H1 (cell line): ENCODE data around the gene HSF5. TPM values are rescaled to one million over a fixed set of nuclear protein-coding genes. Genes with fewer than 3 reads are reported as not detected.
"Not testable (repeated sequence)": the region's sequence is repeated elsewhere in the genome, so short reads cannot be mapped to it uniquely, and the experiment has no call there.

Experiments used
- CTCF ChIA-PET: fragments of 300-600 bp; sonication (Branson Sonifier 250); formaldehyde crosslinking; loops from one replicate; lab custom pipeline; 2021; ENCODE audit not compliant: partially characterized antibody; lab: Charles Lee
- POLR2A ChIA-PET: fragments of 300-600 bp; sonication (Branson Sonifier 250); formaldehyde crosslinking; loops from one replicate; lab custom pipeline; 2021; ENCODE audit warnings: inconsistent platforms; ENCODE audit not compliant: partially characterized antibody; lab: Charles Lee
- DNase-seq, 2 experiments: peaks; one replicate each; pipeline versions ENCODE4 v3.0.0 to v3.0.0-alpha.2; 2010 to 2022; ENCODE audit warnings: low spot score in 2 of 2, low read depth in 1 of 2, mixed read lengths in 1 of 2
- FAIRE-seq: peaks from 2 replicates; lab custom pipeline; 2011; peaks lifted over from hg19 to GRCh38; lab: Jason Lieb, UNC
- H2AFZ ChIP-seq: 2 replicates; pipeline ENCODE4 v1.8.1; 2012; ENCODE audit warnings: low read length, inconsistent platforms
- H2AK5ac ChIP-seq: 2 replicates; pipeline ENCODE4 v1.6.1; 2013; ENCODE audit warnings: low read depth, low read length
- H2BK120ac ChIP-seq: replicated peaks from 2 replicates; pipeline ENCODE3; 2013; ENCODE audit warnings: low read depth, low read length, inconsistent platforms
- H2BK12ac ChIP-seq: 2 replicates; pipeline ENCODE4 v1.6.1; 2013; ENCODE audit warnings: low read depth, low read length
- H2BK15ac ChIP-seq: 2 replicates; pipeline ENCODE4 v1.6.1; 2013; ENCODE audit warnings: low read length
- H2BK20ac ChIP-seq: 2 replicates; pipeline ENCODE4 v1.6.1; 2013; ENCODE audit warnings: low read length
- H2BK5ac ChIP-seq: 2 replicates; pipeline ENCODE4 v1.6.1; 2013; ENCODE audit warnings: low read depth, low read length
- H3K14ac ChIP-seq: 2 replicates; pipeline ENCODE4 v1.6.1; 2013; ENCODE audit warnings: inconsistent platforms; ENCODE audit not compliant: insufficient read length
- H3K18ac ChIP-seq: 2 replicates; pipeline ENCODE4 v1.6.1; 2013; ENCODE audit warnings: low read length; ENCODE audit errors: extremely low read depth
- H3K23ac ChIP-seq: 2 replicates; pipeline ENCODE4 v1.6.1; 2013; ENCODE audit warnings: inconsistent platforms; ENCODE audit not compliant: insufficient read length
- H3K23me2 ChIP-seq: 2 replicates; pipeline ENCODE4 v1.6.1; 2013; ENCODE audit warnings: low read depth, low read length
- H3K27ac ChIP-seq: 2 replicates; pipeline ENCODE4 v1.6.1; 2011; ENCODE audit warnings: low read depth, low read length, inconsistent platforms
- H3K27me3 ChIP-seq, 4 experiments: replicated peaks in 1 of 4; 1 replicate in 1 of 4; 2 replicates in 3 of 4; pipeline versions ENCODE4 v1.6.1 to v1.8.1; 2011 to 2013; ENCODE audit warnings: low read length in 3 of 4, mild to moderate bottlenecking in 3 of 4, inconsistent platforms in 2 of 4, mixed read lengths in 2 of 4, moderate library complexity in 1 of 4; ENCODE audit not compliant: control insufficient read depth in 3 of 4, insufficient read depth in 3 of 4; ENCODE audit errors: extremely low read depth in 1 of 4
- H3K36me3 ChIP-seq, 4 experiments: 2 replicates each; pipeline versions ENCODE4 v1.6.1 to v1.8.1; 2011 to 2013; ENCODE audit warnings: mild to moderate bottlenecking in 4 of 4, low read length in 3 of 4, moderate library complexity in 2 of 4, control low read depth in 1 of 4, inconsistent platforms in 1 of 4; ENCODE audit not compliant: insufficient read depth in 4 of 4, control insufficient read depth in 2 of 4
- H3K4ac ChIP-seq: replicated peaks from 2 replicates; pipeline ENCODE3; 2013; ENCODE audit warnings: low read length, low read depth, mixed read lengths, inconsistent platforms; ENCODE audit not compliant: insufficient read length
- H3K4me1 ChIP-seq, 4 experiments: replicated peaks in 1 of 4; 1 replicate in 1 of 4; 2 replicates in 3 of 4; pipeline versions ENCODE4 v1.6.1 to v1.8.1; 2011 to 2013; ENCODE audit warnings: low read length in 3 of 4, inconsistent platforms in 2 of 4, mixed read lengths in 1 of 4; ENCODE audit not compliant: insufficient read depth in 4 of 4, control insufficient read depth in 3 of 4
- H3K4me2 ChIP-seq, 2 experiments: 2 replicates each; pipeline versions ENCODE4 v1.6.1 to v1.8.1; 2011 to 2013; ENCODE audit warnings: low read depth in 2 of 2, low read length in 2 of 2, control low read depth in 1 of 2, inconsistent platforms in 1 of 2, mild to moderate bottlenecking in 1 of 2; ENCODE audit not compliant: insufficient read depth in 1 of 2
- H3K4me3 ChIP-seq, 4 experiments: fragments of 200-600, 300-600 bp in 1 of 4; sonication (generic), shearing (Covaris generic), sonication (Bioruptor Twin) in 1 of 4; 2 replicates each; pipeline versions ENCODE4 v1.5.1 to v1.8.1; 2011 to 2016; ENCODE audit warnings: low read length in 4 of 4, low read depth in 3 of 4, control low read depth in 2 of 4, inconsistent platforms in 2 of 4, mild to moderate bottlenecking in 2 of 4, mixed read lengths in 1 of 4, moderate library complexity in 1 of 4; ENCODE audit not compliant: insufficient read depth in 2 of 4; ENCODE audit errors: extremely low read depth in 1 of 4
- H3K56ac ChIP-seq: replicated peaks from 2 replicates; pipeline ENCODE3; 2013; ENCODE audit warnings: low read depth, mild to moderate bottlenecking, mixed read lengths, low read length, inconsistent platforms; ENCODE audit not compliant: insufficient read length
- H3K79me1 ChIP-seq: 2 replicates; pipeline ENCODE4 v1.6.1; 2013; ENCODE audit warnings: low read depth, low read length, control low read depth
- H3K79me2 ChIP-seq, 2 experiments: 2 replicates each; pipeline versions ENCODE4 v1.6.1 to v1.8.1; 2012 to 2013; ENCODE audit warnings: low read length in 2 of 2, mild to moderate bottlenecking in 2 of 2, inconsistent platforms in 1 of 2; ENCODE audit not compliant: insufficient read depth in 2 of 2, control insufficient read depth in 1 of 2
- H3K9ac ChIP-seq, 4 experiments: replicated peaks in 1 of 4; 1 replicate in 1 of 4; 2 replicates in 3 of 4; pipeline versions ENCODE4 v1.6.1 to v1.8.1; 2011 to 2013; ENCODE audit warnings: low read depth in 3 of 4, low read length in 3 of 4, control low read depth in 2 of 4, mild to moderate bottlenecking in 2 of 4, moderate library complexity in 2 of 4, inconsistent platforms in 1 of 4; ENCODE audit errors: extremely low read depth in 1 of 4
- H3K9me3 ChIP-seq, 2 experiments: 2 replicates each; pipeline versions ENCODE4 v1.6.1 to v1.8.1; 2012 to 2013; ENCODE audit warnings: mild to moderate bottlenecking in 2 of 2, moderate library complexity in 2 of 2, control low read depth in 1 of 2, inconsistent platforms in 1 of 2, low read depth in 1 of 2, low read length in 1 of 2, mixed read lengths in 1 of 2; ENCODE audit not compliant: insufficient read depth in 2 of 2
- H4K20me1 ChIP-seq, 2 experiments: replicated peaks in 1 of 2; 2 replicates each; pipeline versions ENCODE3 to v1.8.1; 2011 to 2013; ENCODE audit warnings: inconsistent platforms in 2 of 2, low read length in 2 of 2, mild to moderate bottlenecking in 1 of 2; ENCODE audit not compliant: insufficient read depth in 2 of 2, control insufficient read depth in 1 of 2
- H4K5ac ChIP-seq: 2 replicates; pipeline ENCODE4 v1.6.1; 2013; ENCODE audit warnings: low read length, low read depth, mixed read lengths, inconsistent platforms; ENCODE audit not compliant: insufficient read length
- H4K8ac ChIP-seq: 2 replicates; pipeline ENCODE4 v1.8.0; 2013; ENCODE audit warnings: mild to moderate bottlenecking, moderate library complexity, low read length, inconsistent platforms; ENCODE audit not compliant: insufficient read depth; ENCODE audit errors: extremely low read depth
- H4K91ac ChIP-seq: replicated peaks from 2 replicates; pipeline ENCODE3; 2013; ENCODE audit warnings: low read length, mixed read lengths, inconsistent platforms; ENCODE audit not compliant: insufficient read length
- WGBS, 2 experiments: shearing (Covaris generic) in 1 of 2; methylation state at CpG; one replicate each; pipeline versions ENCODE4 v1.1.6 to v1.1.7; 2013 to 2015; ENCODE audit warnings: low lambda C conversion rate in 2 of 2, mixed read lengths in 2 of 2, inconsistent platforms in 1 of 2, low coverage in 1 of 2, missing lambda C conversion rate in 1 of 2; ENCODE audit not compliant: insufficient replicate concordance in 2 of 2, insufficient coverage in 1 of 2, insufficient read length in 1 of 2; ENCODE audit errors: extremely low coverage in 1 of 2, missing lambda C conversion rate in 1 of 2; 5-methylcytosine and 5-hydroxymethylcytosine counted together
- polyA plus RNA-seq, 7 experiments: library from polyadenylated mRNA; depleted of rRNA in 3 of 7; stranded (reverse) in 5 of 7; unstranded in 2 of 7; fragments of >200 nt in 5 of 7; fragments of 200-250 nt in 2 of 7; gene quantifications; 1 replicate in 5 of 7; 2 replicates in 1 of 7; 4 replicates in 1 of 7; pipeline versions ENCODE4 v1.2.1 to v1.2.3, GENCODE V29; 2011 to 2013; ENCODE audit warnings: missing spikeins in 2 of 7, mixed read lengths in 2 of 7
- total RNA-seq: library from RNA; stranded (reverse); fragmentation: NEBNext Ultra II Directional; extraction: Animal tissue kit (Norgen Biotek cat#: 25700); gene quantifications from 2 replicates; pipeline ENCODE4 v1.2.1, GENCODE V29; 2021

Gene HSF5
- total and polyA plus RNA-seq, 2 of the 8 experiments (the other 6 are each of a cell fraction or from before 2014, with no cell fraction given), result not detected

DNA sequence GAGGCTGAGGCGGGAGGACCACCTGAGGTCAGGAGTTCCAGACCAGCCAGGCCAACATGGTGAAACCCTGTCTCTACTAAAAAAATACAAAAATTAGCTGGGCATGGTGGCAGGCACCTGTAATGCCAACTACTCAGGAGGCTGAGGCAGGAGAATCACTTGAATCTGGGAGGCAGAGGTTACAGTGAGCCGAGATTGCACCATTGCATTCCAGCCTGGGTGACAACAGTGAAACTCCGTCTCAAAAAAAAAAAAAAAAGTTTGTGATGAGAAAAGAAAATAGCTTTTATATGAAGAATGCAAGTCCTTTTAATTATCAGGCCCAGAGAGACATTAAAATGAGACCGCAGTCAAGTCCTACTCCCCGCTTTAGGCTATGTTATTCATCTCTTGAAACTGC, 90.8 kb downstream of the HSF5 start:
- H2AFZ ChIP-seq, FAIRE-seq, H4K8ac ChIP-seq, H3K4ac ChIP-seq, H3K18ac ChIP-seq, H3K14ac ChIP-seq, H3K23me2 ChIP-seq, H2AK5ac ChIP-seq, H3K56ac ChIP-seq, H3K4me3 ChIP-seq, H4K20me1 ChIP-seq, H3K4me2 ChIP-seq, H3K4me1 ChIP-seq, H3K27ac ChIP-seq, H2BK20ac ChIP-seq, H3K9me3 ChIP-seq, H3K79me1 ChIP-seq, H2BK12ac ChIP-seq, H4K5ac ChIP-seq, DNase-seq, H3K9ac ChIP-seq, H3K23ac ChIP-seq, H2BK5ac ChIP-seq, H2BK15ac ChIP-seq, H2BK120ac ChIP-seq, H3K36me3 ChIP-seq, H4K91ac ChIP-seq, H3K79me2 ChIP-seq, POLR2A ChIA-PET: not testable (repeated sequence)
- H3K27me3 ChIP-seq, result peaks cover 19 to 55% (median 41%) of the 10 kb centered on the region in 4 experiments; a peak in 6 of 7 replicates
- CTCF ChIA-PET, result interaction anchor here (0.9 to 1.2 kb wide), 4 partner anchors 9 to 60 kb away, joined by 3 to 4 read pairs (median 3); partner anchors contain the start of gene RNF43
- WGBS, 2 experiments, result 80% methylated on average over 5 of the region's 5 CpGs; no CpG with 5 or more reads in 1 of the 2 experiments
